Right lobe of liver (tissue), 4 donors: Measurements from ENCODE around the gene CUBN.

Source experiments
- CTCF ChIP-seq, 4 donors: fragments of 200-600 bp in 3 of 4; fragments of 450-650 bp in 1 of 4; IDR thresholded peaks; one replicate each; pipeline versions ENCODE4 v1.5.1 to v1.8.0; 2016 to 2022; ENCODE audit warnings: antibody characterized with exemption in 4 of 4, mild to moderate bottlenecking in 2 of 4
- POLR2A ChIP-seq: fragments of 450-650 bp; IDR thresholded peaks from one replicate; pipeline ENCODE4 v1.6.1; 2017; ENCODE audit warnings: antibody characterized with exemption, mild to moderate bottlenecking
- donor health status: DM: no; HTN: no; CAD: no.
- donor health status: DM: no; HTN: no; CAD: no.
- donor health status: DM: no; HTN: yes; CAD: no.

- TF ChIP-seq POLR2A (no peak), CTCF (IDR thresholded peaks at IDR 0.05) (no peak)
These were observed 107.2 kb downstream of the CUBN start for GRCh38 chr10:17022466-17022825.
